Adrenal gland (tissue), 5 donors: ENCODE measurements around the gene HIBADH.

Experiments
- CTCF ChIP-seq, 6 experiments: fragments of 450-650 bp in 4 of 6; fragments of 200-600 bp in 2 of 6; sonication (generic) in 1 of 6; IDR thresholded peaks; 1 replicate in 5 of 6; 2 replicates in 1 of 6; pipeline versions ENCODE4 v1.5.1 to v1.8.0; 2016 to 2021; ENCODE audit warnings: antibody characterized with exemption in 6 of 6, mild to moderate bottlenecking in 2 of 6, moderate library complexity in 1 of 6
- POLR2A ChIP-seq, 2 donors: fragments of 450-650 bp; IDR thresholded peaks; one replicate each; pipeline ENCODE4 v1.6.1; 2017; ENCODE audit warnings: antibody characterized with exemption in 2 of 2, mild to moderate bottlenecking in 2 of 2, moderate library complexity in 1 of 2
- donor health status: DM: no; HTN: no; CAD: no.

GRCh38 chr7:27700501-27700900 is 37.8 kb upstream of the HIBADH start:
- TF ChIP-seq CTCF (IDR thresholded peaks at IDR 0.05) (no peak), POLR2A (IDR thresholded peaks at IDR 0.05) (no peak)
